Stimulated activated CD4-positive, alpha-beta T cell treated with anti-CD3 and anti-CD28 coated beads, TNF-alpha, amount 100 ng/mL, for 24 hours (primary cell): ENCODE measurements around the gene ZBTB6.

ENCODE experiments used
- DNase-seq, 3 experiments: peaks; one replicate each; pipeline ENCODE4 v3.0.0-alpha.2; 2020; ENCODE audit warnings: low read depth in 3 of 3

Gene ZBTB6, protein sequence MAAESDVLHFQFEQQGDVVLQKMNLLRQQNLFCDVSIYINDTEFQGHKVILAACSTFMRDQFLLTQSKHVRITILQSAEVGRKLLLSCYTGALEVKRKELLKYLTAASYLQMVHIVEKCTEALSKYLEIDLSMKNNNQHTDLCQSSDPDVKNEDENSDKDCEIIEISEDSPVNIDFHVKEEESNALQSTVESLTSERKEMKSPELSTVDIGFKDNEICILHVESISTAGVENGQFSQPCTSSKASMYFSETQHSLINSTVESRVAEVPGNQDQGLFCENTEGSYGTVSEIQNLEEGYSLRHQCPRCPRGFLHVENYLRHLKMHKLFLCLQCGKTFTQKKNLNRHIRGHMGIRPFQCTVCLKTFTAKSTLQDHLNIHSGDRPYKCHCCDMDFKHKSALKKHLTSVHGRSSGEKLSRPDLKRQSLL

DNA sequence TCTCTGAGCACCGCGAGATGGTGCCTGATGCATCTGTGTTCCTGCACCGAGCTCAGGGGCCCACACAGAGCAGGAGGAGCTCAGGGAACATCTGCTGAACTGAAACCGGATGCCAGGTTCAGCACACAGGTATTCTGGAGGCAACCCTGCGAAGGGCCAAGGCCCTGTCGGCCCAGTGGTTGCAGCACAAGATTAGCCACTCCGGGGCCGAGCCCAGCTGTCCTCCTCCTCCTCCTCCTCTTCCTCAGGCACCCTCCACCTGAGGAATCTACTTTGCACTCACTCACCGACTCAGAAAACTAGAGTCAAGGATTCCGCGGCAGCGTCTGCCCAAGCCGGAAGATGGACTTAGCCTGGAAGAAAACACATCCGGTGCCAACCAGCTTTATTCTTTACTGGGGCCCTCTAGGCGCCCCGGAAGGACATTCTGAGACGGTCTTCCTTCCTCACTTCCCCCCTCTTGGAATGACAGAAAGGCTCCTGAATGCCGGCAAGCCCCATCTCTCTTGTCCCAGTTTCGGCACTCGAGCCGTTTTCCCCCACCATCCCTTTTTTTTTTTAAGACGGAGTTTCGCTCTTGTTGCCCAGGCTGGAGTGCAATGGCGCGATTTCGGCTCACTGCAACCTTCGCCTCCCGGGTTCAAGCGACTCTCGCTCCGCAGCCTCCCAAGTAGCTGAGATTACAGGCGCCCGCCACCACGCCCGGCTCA lies at the start of gene ZBTB6:
TSS of gene ZBTB6 (minus strand) at position 360 of the 710 bp plus-strand sequence. CDS start 1,251 bp downstream, outside the sequence.
- peak; percentile 46 to 62 (median 53) for DNase-seq

DNA sequence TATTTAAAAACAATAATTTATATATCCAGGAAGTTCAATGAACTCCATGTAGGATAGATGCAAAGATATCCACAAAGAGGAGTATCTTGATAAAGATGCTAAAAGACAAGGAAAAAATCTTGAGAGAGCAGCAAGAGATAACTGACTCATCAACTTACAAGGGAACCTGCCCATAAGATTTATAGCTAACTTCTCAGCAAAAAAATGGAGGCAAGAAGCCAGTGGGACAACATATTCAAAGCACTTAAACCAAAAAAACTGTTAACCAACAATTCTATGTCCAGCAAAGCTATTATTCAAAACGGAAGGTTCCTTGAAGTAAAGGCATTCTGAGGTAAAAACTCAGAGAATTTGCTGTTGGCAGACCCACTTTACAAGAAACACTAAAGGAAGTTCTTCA lies 48.0 kb upstream of the ZBTB6 start:
- no peak for DNase-seq

DNA sequence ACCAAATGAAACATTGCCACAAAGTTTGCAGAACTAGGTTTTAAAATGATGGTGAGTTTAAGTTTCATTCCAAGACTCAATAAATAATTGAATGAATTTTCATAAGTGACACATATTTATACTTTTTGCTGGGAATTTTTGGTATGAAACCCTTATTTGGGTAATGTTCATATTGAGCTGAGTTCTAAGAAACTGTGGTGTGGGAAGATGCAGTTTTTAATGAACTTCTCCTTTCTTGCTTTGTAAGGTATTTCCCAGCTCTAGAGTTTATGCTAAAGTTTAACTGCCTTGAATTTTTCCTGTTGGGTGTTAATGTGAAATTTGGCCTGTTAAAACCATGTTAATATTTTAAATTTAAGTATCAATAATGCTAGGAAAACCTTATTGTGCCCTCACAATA lies 42.8 kb upstream of the ZBTB6 start:
- DNase-seq, result no peak

DNA sequence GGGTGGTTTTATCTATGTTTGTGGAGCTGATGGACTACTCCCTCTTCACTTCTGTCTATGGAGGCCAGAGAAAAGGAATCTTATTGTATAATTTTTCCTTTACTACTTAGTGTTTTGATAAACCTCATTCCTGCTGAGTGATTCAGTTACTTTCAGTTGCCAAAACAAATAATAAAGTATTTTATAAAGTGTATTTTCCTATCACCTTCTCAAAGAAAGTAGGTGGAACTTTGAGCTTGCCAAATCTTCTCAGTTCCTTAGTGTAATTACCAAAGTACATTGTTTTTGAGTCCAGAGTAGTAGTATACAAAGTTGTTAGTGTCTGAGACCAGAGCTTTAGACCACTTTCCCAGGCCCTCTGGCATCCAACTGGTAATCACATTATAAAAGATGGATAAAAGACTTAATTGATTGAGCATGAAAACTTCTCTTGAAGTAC lies 41.1 kb upstream of the ZBTB6 start:
- no peak for DNase-seq

DNA sequence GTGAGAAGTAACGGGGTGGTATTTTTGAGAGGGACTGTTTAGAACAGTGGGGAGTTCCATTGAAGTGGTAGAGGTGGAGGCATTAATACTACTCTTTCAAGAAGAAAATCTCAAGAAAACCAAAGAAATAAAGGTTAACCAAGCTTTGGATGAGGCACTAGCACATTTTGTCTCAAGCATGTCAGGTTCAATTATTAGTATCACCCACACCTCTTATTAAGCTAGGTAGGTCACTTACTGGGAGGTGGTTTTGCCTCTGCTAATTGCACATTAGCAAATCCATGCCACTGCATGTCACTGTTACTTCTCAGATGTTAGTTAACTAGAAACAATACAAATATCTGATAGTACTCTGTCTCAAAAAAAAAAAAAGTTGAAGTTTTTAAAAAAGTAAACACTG lies 37.9 kb upstream of the ZBTB6 start:
- no peak for DNase-seq

DNA sequence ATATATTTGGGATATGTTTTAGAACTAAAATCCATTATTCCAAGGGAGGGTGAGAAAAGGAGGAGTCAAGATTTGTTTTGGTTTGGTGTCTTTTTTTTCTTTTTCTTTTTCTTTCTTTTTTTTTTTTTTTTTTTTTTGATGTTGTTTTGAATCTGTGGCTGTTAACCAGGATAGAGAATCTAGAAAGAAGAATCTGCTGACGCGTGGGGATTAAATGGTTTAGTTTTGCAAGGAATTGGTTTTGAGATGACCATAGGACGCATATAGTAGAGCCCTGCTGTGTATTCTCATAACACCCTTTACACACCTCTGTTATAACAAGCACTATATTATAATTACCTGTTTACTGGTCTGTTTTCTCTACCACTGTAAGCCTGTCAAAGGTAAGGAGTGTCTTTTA lies 37.1 kb upstream of the ZBTB6 start:
- no peak for DNase-seq

DNA sequence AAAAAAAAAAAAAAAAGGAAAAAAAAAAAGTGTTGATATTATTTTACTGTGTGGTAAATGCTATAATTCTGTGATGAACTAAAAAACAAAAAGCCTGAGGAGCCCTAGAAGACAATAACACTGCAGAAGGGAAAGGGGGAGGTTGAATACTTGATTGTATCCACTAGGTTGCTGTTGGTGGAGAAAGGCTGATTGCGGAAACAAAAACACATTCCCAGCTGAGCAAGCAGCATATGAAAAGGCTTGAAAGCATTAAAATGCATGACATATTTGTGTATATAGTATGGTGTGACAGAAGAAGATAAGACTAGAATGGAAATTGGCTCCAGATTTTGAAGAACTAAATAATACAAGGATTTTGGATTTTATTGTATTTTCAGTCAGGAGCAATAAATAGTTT lies 36.6 kb upstream of the ZBTB6 start:
- DNase-seq, result no peak

DNA sequence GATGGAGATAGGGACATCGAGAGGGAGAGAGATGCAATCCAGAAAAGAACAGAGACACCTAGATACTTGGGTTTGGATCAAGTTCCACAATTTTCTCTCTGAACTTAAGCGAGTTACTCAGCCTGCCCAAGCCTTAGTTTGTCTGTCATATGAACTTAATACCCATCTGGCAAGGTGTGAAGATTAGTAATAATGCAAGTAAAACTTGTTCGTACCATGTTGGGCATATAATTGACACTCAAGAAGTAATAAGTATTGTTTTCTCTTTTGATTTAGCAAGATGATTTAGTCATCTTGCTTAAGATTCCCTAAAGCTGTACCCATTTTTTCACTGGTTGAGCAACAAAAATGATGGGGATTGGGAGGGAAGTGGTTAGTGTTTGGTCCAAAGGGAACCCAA lies 35.2 kb upstream of the ZBTB6 start:
- DNase-seq, result no peak

DNA sequence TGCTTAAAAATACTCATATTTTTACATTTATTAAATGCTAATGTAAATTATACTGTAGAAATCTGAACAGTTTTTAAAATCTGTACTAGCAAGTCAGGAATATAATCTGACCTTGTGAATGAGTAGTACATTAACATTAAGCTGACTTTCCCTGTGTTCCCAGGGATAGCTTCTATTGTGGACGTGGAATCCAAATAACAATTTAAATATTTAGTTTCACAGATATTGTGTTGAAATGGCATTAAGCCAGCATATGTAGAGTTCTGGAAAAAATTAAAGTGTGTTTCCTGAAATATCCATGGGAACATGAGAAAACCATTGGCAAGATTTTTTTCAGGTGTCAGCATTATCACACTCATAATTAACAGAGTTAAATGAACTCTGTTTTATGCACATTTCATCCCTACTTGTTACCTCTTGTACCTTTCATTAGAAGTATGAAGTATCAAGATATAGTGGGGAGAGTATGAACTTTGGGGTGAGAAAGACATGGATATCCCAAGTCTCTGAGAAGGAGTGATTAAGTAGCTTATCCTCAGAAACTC lies 33.4 kb upstream of the ZBTB6 start:
- DNase-seq, result no peak

DNA sequence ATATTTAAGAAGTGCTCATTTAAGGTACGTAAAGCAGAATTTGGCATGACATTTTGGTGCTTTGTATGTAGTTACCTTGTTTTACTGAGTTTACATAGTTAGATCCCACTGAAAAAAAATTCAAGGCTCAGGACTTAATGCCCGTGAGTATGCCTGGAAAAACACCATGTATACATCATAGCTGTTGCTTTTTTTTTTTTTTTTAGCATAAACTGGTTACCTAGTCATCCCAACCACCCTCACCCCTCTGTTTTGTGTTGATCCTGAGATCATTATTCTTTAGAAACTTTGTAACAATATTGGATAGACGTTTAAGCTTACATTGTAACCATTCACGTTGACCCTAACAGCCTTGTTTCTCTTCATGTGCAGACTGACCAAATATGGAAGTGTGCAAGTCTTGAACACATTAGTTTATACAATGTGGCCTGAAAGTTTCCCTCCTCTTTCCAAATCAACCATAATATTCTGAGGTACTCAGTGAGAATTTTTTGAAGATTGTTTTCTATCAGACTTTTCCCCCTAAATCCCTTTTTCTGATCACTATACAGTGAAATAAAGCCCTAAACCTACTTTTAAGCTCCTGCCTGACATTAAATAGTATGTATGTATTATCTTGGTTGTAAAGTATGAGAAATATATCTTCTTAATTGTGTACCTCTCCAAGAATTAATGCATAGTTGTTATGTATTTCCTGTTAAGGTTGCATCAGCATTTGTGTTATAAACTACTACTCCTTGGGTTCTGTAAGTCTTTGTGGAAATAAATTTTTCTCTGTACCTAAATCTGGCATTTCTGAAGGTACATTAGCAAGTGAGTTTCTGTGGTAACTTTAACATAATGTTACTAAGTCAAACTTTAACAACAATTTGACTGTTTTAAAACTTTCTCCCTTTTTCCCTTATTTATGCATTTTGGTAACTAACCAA lies 32.1 kb upstream of the ZBTB6 start:
- DNase-seq, result no peak

DNA sequence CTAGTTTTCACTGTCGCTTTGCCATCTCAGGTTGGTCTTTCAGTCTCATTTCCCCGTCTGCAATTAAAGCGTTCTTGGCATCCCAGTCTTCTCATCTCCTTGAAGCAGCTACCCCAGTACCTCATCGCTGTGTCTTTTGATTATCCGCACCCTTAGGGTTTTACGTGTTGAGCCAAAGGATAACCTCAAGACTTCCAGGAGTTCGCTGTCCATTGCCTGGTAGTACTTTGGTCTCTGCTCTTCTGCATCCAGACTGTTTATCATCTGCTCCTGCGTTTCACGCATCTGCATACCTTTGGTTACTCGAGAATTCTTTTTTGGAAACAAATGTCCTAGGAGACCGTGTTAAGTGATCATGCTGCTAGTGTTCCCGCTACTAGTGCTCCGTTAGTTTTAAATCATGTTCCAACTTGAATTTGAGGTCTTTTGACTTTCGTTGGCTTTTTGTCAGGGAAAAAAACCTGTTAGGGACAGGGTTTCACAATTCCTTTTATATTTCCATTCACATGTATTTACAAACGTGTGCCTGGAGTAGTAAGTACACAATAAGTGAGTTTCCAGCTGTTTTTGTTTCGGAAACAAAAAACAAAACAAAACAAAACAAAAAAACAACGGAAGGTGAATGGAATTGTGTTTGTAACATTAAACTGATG lies 28.6 kb upstream of the ZBTB6 start:
- no peak for DNase-seq

DNA sequence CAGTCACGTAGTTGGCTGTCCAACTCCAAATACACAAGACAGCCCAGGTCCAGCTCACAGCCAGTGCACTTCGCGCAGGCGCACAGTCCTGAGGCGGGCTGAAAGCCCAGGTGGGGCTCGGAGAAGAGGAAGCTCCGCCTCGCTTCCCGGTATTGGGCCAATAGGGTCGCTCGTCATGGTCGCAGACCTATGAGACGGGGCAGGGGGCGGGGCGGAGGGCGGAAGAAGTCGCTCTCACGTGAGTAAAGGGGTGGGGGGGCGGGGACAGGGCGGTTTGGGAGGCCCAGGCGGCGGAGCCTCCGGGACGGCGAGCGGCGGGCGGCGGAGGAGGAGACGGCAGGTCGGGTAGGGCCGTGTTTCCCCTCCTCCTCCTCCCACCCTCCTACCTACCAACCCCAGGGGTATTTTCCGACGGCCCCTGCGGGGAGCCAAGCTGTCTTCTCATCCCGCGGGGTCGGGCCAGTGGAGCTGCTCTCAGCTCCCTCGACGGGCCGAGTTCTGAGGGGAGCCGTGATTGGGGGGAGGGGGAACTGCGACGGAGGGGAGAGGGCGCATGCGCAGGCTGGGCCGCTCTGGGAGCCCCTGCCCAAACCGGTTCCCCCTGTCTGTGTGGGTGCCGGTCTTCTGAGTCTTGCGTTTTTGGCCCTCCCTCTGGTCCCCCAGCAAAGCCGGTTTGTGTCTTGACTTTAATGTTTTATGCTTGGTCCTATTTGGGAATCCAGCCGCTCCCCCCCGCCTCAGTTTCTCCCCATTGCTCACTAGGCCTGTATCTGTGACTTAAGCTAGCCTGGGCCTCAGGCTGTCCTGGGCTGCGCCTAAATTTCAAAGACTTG lies 27.8 kb upstream of the ZBTB6 start, which contains the start of gene RABGAP1:
TSS of gene RABGAP1 (plus strand) at position 272 of the 833 bp plus-strand sequence. CDS start 16,040 bp downstream, outside the sequence.
- DNase-seq, result peak; percentile 98 to 99 (median 98)

DNA sequence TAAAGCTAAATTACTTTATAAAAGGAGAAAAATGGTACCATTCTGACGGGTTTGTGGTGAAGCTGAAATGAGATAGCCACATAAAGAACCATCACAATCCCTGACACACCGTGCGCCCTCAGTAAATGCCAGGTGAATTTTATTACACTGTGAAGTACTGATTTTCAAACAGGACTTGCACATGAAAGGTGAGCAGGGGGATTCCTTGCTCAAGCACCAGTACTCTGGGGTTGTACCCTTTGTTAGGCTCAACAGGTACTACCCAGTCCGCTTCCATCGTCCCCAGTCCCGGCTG lies 27.3 kb upstream of the ZBTB6 start:
- no peak for DNase-seq

DNA sequence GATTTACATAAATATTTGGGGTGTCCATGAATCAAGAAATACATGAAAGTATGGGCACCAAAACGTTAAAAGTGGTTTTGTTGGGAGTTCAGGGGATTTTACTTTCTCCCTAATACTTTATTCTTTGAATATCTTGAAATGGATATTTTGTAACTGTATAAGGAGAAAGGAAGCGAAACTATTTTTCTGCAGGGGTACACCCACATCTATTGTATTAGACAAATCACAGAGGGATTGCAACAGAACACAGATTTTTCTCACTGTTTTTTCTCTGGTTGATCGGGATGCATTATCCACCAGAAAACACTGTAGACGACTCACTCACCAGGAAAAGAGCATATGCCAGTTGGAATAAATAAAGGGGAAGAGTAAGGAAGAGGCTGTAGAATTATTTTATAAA lies 26.5 kb upstream of the ZBTB6 start:
- no peak for DNase-seq

DNA sequence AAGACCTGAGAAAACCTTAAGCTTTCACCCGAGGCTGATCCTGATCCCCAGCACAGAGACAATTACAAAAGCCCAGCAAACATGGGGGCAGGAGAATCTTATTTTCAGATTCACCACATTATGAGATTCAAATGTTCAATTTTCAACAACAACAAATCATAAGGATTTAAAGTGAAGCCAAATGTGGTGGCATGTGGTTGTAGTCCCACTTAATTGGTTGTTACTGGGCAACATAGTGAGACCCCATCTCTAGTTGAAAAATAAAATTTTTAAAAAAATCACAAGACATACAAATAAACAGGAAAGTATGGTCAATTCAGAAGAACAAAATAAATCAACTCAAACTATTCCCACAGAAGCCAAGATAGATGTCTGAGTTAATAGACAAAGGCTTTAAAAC lies 23.8 kb upstream of the ZBTB6 start:
- no peak for DNase-seq

DNA sequence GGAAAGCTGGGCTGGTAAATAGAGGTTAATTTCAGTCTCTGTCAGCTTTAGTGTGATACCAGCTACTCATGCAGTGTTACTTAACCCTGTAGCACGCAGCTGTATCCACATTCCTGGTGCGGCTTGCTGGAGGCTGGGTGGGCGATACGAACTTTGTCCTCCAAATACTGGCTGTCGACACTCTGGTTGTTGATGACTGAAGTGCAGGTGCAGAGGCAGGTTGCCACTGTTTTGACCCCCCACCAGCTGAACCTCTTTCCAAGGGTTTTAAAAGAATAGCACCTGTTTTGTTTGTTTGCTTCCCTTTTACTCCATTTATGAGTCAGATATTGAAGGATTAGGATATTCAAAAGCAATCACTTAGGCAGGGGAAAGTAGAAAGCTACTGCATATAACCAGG lies 23.3 kb upstream of the ZBTB6 start:
- DNase-seq, result no peak

DNA sequence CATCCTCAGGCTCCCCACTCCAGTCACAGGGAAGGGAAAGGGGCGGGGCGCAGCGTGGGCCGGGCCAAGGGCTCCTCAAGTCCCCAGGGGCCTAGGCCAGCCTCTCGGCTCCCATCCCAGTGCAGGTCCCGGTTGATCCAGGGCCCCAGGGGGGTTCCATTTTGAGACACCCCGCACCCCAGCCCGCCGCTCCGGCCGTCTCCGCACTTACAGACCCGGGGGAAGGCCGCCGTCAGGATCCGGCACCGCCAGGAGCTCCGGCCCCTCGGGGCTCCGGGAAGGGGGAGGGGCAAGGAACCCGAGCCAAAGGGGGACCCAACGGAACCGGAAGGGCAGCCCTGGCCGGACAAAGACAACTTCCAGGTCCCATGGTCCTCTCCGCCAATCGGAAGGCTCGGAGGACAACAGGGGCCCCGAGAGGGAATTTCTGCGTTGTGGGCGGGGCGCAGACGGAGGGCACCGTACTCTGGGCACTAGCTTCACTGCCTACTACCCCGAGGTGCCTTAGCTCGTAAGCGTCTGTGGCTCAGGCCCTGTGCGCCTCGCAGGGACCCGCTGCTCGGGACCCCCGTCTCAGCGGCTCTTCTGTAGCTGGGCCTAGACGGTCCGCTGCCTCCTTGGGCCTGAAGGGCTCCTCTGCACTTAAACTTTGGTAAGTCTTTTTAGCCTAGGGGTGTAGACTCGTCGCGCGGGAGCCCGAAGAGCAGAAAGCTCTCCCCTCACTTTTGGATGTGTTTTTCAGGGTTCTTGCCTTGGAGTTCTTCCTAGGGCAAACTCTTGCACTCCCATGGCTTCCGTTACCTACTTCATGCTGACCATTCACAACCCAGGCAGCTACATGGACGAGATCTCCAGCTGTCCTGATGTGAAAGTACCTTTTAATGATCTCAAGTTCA lies 18.4 kb upstream of the ZBTB6 start, which contains the start of gene ZBTB26:
TSS of gene ZBTB26 (minus strand) at position 287 of the 896 bp plus-strand sequence. CDS start 11,578 bp downstream, outside the sequence.
- peak; percentile 82 to 91 (median 85) for DNase-seq

DNA sequence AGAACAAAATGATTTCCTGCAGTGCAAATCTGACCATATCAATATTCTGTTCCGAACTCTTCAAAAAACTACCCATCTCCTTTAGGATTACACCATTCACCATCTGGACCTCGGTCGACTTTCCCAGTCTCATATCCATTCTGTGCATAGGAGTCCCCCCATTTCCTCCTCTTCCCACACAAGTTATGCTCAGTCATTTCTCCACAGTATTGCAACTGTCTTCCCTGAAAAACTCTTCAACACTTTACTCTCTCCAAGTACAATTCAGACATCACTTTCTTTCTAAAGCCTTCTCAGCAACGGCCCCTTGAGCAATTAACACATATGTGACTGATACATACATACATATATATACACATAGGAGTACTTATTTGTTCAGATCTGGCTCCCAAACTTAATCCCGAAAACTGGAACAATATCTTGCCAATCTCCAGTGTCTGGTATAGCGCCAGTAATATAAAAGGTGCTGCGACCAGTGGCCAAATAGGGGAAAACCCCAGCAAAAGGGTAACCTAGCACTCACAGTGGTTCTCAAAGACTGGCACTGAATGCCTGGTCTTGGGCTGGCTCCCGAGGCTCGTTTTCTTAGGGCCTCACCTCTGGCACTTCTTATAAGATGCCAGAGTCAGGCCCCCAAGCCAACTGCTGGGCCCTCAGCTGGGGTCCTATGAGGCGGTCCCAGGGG lies 17.6 kb upstream of the ZBTB6 start:
- no peak for DNase-seq
